ENCODE measurements around the gene KRT222.

KRT222 gene

DNA sequence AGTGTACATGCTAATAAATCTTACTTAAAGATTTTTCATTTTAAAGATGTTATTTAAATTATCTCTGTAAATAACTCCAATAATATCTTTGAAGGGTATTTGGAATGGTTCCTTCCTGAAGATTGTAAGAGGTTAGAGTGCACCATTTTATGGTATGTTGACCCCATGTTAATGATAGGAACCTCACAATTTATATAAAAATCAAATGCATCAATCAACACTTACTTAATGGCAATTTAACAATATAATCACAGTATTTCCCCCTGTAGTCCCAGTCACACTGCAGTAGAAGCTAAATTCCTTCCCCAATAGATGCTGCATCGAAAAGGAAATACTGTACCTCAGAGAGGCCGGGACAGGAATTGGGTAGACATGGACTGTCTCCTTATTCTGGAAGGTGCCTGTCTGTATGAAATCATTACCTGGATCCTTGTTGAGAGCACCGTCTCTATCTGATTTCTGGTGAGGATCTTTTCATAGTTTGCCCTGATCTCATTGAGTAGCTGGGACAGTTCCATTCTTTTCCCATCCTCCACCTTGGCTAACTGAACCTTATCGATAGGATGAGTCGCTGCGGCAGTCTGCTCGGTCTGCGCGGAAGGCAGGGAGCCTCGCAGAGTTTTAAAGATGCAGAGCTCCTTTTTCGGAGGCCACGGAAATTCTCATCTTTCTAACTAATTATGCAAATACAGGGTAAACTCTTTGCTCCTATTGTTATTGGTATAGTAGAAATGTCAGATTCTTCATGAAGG lies at the start of gene KRT222:
Gene KRT222, minus strand, starts transcription at position 596 of the 752 bp plus-strand sequence. Its CDS starts 78 bp downstream, at position 518.
- no peak for DNase-seq (ENCODE audit: low read depth)

DNA sequence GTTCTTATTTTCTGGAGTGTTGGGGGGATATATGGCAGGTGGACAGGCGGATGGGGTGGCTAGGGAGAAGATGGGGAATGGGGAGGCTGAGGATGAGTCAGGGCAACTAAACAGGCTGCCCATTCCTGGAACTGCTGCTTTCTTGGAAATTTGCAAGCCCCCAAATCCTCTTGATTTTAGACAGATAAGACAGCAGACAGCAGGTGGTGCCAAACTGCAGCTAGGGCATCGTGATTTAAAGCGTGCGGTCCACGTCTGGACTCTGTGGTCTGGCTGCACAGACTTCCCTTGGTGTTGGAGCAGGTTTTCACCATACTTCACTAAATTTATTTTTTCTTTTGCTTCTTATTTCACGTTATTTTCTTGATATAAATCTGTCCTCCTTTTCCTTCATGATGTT lies 49.5 kb upstream of the KRT222 start:
- DNase-seq (ENCODE audit: low read depth): no peak

DNA sequence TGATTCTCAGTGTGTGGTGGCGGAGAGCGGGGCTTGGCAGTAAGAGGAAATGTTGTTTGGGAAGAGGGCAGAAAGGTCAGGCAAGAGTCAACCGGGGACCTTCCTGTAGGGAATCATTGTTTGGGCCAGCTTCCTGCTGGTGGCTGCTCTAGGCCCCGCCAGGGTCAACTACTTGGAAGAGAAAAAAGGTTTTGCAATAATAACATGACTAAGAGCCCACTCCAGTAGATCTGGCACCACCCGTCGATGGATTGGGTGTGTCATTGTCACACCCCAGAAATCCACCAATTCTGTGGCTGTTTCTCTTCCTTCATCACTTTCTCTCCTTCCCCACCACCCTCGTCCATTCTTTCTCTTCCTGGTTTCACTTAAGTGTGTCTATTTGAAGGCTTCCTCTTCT lies 42.8 kb upstream of the KRT222 start:
- no peak for DNase-seq (ENCODE audit: low read depth)

DNA sequence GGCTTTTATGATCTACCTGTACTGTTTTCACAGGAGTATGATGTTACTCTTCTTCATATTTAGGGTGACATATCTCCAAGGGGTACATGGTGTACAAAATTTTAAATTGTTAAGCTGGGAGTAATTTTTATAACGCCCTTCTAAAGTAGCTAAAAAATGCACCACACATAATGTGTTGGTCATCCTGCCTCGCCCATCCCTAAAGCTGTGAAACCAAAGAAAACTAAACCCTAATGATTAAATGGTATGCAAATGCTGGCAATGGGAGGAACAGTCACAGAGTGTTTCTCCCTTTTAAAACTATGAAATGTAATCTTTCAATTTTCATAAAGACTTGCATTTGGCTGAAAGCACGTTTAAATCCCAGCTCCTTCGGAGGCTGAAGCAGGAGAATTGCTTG lies 40.6 kb upstream of the KRT222 start:
- no peak for DNase-seq (ENCODE audit: low read depth)

DNA sequence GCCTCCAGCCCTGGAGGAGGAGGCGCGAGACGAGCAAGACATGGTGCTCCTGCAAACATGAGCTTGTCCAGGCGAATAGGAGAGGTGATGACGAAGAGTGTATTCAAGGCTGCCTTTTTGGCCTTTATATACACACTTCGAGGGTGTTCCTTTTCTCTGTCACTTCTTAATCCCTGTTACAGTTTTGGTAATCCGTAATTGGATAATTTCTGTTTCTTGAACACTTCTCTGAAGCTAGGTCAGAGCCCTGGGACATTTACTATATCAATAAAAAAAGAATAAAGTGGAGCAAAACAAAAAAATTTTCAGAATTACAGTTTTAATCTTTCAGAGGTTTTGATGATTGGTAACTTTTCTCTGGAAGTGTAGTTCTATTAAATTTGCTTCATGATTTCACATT lies 38.7 kb upstream of the KRT222 start, which contains the start of gene KRT24:
Gene KRT24, minus strand, starts transcription at position 101 of the 400 bp plus-strand sequence. Its CDS starts 59 bp downstream, at position 42.
- no peak for DNase-seq (ENCODE audit: low read depth)

DNA sequence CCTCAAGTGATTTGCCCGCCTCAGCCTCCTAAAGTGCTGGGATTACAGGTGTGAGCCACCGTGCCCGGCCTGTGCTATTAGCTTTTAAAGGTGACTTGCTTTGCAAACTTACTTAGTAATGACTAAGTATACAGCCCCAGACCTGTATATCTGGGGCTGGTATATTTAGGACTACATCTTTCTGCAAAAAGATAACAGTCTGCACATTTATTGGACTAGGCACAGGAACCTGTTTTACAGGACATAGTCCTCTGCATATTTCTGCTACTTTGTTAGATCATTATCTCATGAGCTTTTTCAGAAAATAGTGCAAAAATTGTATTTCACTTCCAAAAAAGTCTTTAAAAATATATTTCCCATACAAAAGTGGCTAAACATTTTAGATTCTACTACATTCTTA lies 37.3 kb upstream of the KRT222 start:
- no peak for DNase-seq (ENCODE audit: low read depth)

DNA sequence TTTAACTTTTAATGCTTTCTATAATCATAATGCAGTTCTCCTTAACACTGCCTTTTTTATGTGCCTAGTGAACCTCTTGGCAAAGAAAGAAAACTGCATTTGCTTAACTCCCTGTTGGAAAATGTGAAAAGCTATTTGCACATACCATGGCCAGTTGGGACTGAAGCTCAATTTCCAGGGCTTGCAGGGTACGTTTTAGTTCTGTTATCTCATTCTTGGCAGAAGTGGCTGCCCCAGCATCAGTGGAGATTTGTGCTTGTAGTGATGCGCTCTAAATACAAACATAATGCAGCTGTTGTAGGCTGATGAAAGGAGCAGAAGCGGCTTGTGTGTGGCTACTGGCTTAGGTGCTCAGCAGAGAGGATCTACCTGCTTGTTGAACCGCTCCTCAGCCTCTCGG lies 34.9 kb upstream of the KRT222 start:
- DNase-seq (ENCODE audit: low read depth): no peak

DNA sequence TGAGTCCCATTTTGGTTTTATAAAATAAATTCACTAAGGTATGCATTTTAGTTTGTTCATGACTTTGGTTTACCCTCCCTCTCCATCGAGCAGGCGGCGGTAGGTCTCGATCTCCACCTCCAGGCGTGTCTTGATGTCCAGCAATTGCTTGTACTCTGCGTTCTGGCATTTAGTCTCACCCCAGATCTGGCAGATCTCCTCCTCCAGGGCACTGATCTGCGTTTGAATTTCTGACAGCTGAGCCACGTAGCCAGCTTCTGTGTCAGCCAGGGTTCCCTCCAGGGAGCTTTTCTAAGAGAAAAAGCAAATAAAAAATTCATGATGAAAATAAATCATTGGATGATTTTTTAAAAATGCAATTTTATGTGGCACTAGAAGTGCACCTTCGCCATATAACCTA lies 34.4 kb upstream of the KRT222 start:
- no peak for DNase-seq (ENCODE audit: low read depth)

DNA sequence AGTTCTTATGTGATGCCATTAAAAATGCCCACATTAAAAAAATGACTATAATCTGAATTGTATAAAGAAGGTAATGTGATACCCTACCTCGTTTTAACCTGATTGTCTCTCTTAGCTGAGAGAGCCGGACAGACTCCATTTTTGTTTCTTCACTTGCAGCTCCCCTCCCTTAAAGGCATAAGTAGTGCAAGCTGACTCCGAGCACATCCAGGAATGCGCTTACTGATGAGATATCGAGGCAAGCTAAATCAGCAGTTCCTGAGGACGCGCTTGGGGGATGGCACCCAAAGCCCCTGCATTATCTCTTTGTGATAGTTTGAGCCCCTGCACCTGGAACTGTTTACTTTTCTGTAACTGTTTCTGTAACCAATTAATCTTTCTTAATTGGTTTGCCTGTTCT lies 32.3 kb upstream of the KRT222 start:
- DNase-seq (ENCODE audit: low read depth): no peak

DNA sequence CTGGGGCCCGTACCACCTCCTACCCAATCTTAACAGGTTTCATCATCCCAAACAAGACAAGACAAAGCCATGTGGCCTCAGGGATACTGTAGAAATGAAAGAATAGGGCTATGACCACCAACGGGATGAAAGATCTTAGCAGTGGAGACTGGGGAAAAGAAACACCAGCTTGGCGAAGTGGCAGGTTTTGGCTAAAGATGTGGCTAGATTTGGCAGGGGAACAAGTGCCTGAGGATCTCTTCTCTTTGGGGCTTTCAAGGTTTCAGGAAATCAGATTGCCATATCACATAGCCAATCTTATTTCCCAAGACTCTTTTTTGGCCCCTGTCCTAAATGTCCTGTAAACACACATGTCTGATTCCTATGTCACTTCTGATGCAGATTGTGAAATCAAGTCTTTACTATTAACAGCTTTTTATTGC lies 31.7 kb upstream of the KRT222 start:
- no peak for DNase-seq (ENCODE audit: low read depth)

DNA sequence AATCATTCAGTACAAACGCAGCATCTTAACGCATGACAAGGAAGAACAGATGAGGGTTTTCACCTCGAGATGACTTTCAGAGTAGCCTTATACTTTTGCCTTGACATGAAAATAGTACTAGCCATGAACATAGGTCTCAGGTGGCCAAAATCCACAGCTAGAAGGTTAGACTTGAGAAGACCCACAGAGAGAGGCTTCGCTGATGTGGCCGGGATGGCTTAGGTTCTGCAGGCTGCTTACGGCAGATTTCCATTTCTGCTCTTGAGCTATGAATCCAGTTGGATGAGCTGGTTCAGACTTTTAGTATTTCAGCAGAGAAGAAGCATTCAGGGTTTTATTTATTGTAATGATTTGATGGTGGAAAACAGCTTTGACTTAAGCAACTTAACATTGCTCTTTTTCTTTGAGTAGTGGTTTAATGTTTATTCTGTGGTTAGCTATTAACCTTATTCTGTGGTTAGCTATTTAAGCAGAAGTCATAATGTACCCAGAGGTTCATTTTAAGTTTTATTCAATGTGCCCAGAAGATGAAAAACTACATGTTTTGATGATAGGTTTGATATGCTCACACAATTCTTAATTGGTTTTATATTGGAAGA lies 31.0 kb upstream of the KRT222 start:
- no peak for DNase-seq (ENCODE audit: low read depth)

DNA sequence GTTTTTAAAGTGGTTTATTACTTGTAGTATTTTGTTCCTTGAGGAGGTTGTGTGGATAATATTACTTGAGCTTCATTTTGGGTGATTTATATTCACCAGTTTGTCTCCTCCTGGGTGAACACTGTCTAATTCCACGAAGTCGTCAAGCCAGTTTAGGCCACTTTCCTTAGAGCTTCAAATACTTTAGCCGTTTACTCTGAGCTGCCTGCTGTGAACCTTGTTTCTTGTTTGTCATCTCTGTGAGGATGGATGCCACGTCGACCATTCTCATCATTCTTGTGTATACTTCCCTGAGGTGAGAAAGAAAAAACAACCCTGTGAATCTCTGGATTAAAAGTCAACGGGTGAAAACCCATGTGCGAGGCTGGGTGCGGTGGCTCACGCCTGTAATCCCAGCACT lies 29.6 kb upstream of the KRT222 start:
- DNase-seq (ENCODE audit: low read depth): no peak

DNA sequence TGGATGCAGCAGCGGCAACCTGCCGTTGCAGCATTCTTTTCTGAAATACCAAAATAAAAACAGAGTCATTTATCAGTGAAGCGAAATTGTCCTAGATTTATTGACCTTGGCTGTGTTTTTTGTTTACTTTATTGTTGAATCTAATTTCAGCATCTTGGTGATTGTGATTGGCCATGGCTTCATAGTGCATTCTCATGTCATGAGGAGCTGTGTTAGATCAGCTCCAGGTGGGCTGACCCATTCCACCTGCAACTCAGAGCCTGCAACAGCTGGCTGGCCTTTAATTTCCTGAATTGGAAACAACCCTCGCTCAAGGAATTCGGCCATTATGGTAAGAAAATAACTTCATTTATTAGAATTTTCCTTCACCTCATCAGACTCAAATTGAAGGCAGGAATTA lies 22.1 kb upstream of the KRT222 start:
- DNase-seq (ENCODE audit: low read depth): no peak

DNA sequence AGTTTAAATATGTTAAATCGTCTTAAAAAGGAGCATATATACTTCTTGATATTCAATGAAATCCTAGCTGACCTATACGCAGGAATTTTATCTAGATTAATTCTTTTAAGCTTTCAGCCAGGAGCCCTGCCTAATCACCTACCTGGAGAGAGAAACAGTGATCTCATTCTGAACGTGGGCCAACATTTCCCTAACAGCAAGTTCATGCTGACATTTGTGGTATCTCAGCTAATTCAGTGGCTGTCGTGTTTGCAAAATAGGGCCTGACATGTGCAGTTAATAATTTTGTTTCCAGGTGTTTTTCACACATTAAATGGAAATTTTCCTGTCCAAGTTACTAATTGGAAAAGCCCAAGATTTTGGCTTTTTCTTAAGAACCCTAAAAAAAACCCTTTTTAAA lies 21.2 kb upstream of the KRT222 start:
- DNase-seq (ENCODE audit: low read depth): no peak

DNA sequence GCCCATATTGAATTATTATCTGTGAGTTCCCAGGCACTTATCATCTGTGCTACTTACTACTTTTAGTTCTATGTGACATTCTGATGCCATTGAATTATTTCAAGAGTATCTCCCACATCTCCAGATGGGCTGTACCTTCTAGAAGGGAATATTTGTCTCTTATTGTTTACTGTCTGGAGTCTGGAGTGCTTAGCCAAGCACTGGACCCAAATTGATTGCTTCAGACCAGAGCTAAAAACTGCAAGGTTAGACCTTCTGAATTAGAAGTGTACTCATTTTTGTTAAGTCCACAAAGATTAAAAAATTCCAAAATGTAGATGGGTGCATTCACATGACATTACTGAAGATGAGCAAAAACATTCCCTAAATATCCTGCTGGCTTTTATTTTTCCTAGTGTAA lies 16.0 kb upstream of the KRT222 start:
- DNase-seq (ENCODE audit: low read depth): no peak

DNA sequence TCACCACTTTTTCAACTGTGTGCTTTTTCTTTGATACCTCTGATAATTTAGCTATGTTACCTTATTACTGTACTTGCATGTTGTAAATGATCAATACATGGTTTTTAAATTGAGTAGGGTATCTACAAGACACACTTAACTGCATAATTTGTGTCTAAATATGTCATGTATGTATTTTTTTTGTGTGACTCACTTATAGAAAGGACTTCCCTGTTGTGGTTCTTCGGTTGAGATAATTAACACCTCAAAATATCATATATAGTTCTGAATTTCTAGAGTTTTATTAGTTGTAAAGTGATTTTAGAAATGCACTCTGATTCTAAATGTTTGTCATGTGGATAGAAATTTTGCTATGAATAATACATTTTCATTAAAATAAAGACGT lies 14.5 kb upstream of the KRT222 start:
- no peak for DNase-seq (ENCODE audit: low read depth)

DNA sequence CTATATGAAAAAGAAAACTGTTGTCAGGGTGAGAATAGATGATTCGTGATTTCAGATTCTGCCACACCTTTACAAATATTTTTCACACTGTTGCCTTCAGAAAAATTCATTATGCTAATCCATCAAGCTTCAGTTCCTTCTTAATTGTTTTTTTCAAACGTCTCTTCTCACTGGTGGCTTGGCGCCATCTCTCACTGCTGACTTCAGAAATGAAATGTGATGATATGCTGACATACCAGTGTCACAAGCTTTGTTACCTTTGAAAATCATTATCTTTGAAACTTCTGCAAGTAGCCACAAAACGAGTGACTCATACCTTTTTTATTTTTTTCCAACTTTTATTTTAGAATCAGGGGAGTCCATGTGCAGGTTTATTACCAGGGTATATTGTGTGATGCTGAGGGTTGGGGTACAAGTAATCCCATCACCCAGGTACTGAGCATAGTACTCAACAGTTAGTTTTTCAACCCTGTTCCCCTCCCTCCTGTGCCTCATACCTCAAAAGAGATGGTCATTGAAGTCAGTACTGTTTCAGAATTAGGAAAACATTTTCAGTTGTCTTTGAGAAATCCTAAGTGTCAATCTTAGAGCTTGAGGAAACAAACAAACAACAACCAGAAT lies 14.0 kb upstream of the KRT222 start:
- DNase-seq (ENCODE audit: low read depth): no peak

DNA sequence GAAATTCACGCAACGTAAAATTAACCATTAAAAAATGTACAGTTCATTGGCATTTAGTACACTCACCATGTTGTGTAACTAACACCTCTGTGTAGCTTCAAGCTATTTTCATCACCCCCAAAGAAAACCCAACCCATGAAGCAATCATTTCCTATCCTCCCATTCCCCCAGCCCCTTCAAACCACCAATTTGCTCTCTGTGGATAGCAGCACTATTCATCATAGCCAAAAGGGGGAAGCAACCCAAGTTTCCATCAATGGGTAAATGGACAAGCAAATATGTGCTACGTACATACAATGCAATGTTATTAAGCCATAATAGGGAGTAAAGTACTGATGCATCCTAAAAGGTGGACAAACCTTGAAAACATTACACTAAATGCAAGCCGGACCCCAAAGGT lies 10.9 kb upstream of the KRT222 start:
- DNase-seq (ENCODE audit: low read depth): no peak

DNA sequence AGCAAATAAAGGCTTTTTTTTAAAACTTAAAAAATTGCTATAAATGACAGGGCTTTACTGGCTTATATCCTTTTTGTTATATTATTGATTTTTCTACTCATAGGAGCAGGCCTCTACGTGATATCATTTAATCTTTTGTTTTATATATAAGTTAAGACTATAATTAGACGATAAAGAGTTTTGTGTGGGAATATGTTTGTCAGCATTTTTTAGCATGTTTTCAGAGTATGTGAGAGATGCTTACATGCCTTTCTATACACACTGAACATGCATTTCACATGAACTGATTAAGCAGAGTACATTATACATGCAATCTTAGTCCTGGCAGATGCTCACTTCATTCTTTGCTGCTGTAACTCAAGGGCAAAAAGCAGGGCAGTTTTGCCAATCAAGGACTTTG lies 7.7 kb upstream of the KRT222 start:
- no peak for DNase-seq (ENCODE audit: low read depth)

DNA sequence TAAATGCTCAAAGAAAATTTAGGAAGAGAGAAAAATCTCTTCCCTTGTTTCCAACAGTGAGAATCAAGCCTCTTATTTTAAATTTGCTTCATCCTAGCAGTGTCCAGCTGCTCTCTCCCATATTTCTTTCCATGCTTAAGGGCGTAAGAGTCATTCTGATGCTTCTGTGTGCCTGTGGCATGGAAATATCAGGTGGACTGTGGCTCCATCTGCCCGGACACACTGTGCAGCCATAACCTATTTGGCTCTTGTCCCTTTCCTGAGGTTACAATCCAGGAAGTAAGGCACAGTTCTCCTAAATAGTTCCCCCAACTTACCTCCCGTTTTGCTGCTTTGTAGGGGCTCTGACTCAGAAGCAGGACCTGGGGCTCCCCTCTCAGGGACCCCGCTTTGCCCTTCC lies 6.3 kb upstream of the KRT222 start:
- no peak for DNase-seq (ENCODE audit: low read depth)

DNA sequence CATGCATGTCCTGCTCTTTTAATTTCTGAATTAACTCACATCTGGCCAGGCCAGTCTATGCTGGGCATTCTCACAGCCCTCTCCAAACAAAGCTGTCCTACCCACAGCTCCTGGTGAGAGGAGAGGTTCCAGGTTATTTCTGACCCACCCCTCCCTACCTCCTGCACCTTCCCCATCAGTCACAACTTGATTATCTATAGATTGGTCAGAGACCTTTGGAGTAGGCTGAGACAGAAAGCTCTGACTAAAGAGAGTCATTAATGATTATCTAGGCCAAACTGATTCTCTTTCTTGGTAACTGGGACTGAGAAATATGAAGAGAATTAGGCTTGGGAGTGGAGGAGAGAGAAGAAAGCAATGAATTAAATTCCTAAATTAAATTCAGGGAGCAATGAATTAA lies 1.4 kb upstream of the KRT222 start:
- DNase-seq (ENCODE audit: low read depth): no peak

DNA sequence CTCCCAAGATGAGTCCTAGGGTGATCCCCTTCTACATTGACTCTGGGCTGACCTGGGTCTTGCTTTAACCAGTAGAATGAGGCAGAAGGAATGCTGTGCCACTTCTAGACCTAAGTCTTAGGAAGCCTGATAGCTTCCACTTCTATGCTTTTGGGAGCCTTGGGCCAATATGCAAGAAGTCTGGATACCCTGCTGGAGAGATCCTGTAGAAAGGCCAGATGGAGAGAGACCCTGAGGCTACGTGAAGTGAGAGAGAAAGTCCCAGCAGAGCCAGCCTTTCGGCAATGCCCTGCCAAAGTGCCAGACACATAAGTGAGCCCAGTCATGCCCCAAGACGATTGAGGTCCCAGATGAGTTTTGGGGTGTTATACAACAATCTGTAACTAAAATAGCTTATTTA lies 1.7 kb downstream of the KRT222 start:
- no peak for DNase-seq (ENCODE audit: low read depth)

DNA sequence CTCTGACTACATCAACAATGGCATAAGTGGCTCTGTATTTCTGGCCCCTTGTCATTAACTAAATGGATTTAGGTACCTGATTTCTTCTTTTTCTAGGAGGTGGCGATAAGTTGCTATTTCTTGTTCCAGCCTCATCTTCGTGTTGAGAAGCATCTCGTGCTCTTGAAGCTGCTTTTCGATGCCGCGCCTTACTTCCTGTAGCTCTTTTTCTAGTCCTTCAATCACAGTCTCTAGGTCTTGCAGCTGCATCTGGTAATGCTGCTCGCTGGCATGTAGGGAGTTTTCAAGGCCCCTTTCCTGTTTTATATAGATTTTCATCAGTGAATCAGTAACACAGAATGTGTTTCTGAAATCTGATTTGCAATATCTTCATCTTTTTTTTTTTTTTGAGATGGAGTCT lies 5.1 kb downstream of the KRT222 start:
- DNase-seq (ENCODE audit: low read depth): no peak

DNA sequence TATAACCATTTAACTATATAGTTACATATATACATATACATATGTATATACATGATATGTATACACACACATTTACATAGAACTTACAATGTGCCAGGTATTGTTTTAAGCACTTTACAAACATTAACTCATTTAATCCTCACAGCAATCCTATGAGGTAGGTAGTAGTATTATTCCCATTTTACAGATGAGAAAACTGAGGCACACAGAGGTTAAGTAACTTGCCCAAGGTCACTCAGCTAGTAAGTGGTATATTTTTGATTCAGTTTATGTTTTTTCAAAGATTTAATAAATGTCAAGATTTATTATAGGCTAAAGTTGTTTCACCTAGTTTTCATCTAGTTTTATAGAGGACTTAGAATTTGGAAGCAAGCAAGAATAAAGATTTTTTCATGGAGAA lies 6.6 kb downstream of the KRT222 start:
- no peak for DNase-seq (ENCODE audit: low read depth)

All from stimulated activated CD8-positive, alpha-beta memory T cell treated with anti-CD3 and anti-CD28 coated beads, Interleukin-7, amount 100 ng/mL, for 24 hours (primary cell).